Ovary (tissue), 3 donors: ENCODE measurements around the gene TMEM252.

Experiments
- EP300 ChIP-seq: sonication (generic); formaldehyde crosslinking; IDR thresholded peaks from one replicate; pipeline ENCODE4 v1.6.1; 2017; ENCODE audit warnings: antibody characterized with exemption
- POLR2A ChIP-seq: fragments of 450-650 bp; IDR thresholded peaks from one replicate; pipeline ENCODE4 v1.6.1; 2017; ENCODE audit warnings: antibody characterized with exemption, mild to moderate bottlenecking, moderate library complexity
- TF ChIP-seq, protein P1 (sequence below), 3 donors: fragments of 450-650 bp in 2 of 3; fragments of 200-600 bp in 1 of 3; IDR thresholded peaks; one replicate each; pipeline versions ENCODE4 v1.5.1 to v1.8.0; 2016 to 2022; ENCODE audit warnings: antibody characterized with exemption in 3 of 3, mild to moderate bottlenecking in 1 of 3
- donor health status: DM: no; HTN: no; CAD: no.

DNA sequence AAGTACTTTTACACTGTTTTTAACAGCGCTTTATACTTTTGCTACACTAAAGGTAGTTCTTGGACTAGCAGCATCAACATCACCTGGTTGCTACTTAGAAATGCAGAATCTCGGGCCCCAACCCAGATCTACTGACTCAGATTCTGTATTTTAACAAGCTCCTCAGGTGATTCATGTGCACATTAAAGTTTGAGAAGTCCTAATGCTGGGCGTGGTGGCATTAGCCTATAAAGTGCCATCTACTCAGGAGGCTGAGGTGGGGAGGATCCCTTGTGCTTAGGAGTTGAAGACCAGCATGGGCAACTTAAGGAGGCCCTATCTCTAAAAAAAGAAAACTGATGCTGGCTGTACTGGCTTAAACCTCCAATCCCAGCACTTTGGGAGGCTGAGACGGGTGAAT, 26.7 kb downstream of the TMEM252 start:
- TF ChIP-seq, protein P1, sequence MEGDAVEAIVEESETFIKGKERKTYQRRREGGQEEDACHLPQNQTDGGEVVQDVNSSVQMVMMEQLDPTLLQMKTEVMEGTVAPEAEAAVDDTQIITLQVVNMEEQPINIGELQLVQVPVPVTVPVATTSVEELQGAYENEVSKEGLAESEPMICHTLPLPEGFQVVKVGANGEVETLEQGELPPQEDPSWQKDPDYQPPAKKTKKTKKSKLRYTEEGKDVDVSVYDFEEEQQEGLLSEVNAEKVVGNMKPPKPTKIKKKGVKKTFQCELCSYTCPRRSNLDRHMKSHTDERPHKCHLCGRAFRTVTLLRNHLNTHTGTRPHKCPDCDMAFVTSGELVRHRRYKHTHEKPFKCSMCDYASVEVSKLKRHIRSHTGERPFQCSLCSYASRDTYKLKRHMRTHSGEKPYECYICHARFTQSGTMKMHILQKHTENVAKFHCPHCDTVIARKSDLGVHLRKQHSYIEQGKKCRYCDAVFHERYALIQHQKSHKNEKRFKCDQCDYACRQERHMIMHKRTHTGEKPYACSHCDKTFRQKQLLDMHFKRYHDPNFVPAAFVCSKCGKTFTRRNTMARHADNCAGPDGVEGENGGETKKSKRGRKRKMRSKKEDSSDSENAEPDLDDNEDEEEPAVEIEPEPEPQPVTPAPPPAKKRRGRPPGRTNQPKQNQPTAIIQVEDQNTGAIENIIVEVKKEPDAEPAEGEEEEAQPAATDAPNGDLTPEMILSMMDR (IDR thresholded peaks at IDR 0.05), result no peak
- no peak for TF ChIP-seq POLR2A
- no peak for TF ChIP-seq EP300
